HUES6 (cell line): ENCODE measurements around the gene CDR2.

Source experiments
- H3K27ac ChIP-seq: 2 replicates; pipeline ENCODE4 v1.7.0; 2013; ENCODE audit warnings: low read depth, mild to moderate bottlenecking, low read length, inconsistent platforms
- H3K27me3 ChIP-seq: 2 replicates; pipeline ENCODE4 v1.6.1; 2013; ENCODE audit warnings: low read length; ENCODE audit not compliant: control insufficient read depth, insufficient read depth
- H3K36me3 ChIP-seq: 2 replicates; pipeline ENCODE4 v1.6.1; 2013; ENCODE audit warnings: low read length; ENCODE audit not compliant: control insufficient read depth, insufficient read depth
- H3K4me1 ChIP-seq: 2 replicates; pipeline ENCODE4 v1.6.1; 2013; ENCODE audit warnings: low read length; ENCODE audit not compliant: control insufficient read depth, insufficient read depth
- H3K4me3 ChIP-seq: 2 replicates; pipeline ENCODE4 v1.5.1; 2013; ENCODE audit warnings: low read depth, low read length
- H3K9ac ChIP-seq: one replicate; pipeline ENCODE4 v1.6.1; 2013; ENCODE audit warnings: mild to moderate bottlenecking, low read length
- H3K9me3 ChIP-seq: 2 replicates; pipeline ENCODE4 v1.6.1; 2013; ENCODE audit warnings: low read depth, low read length; ENCODE audit not compliant: control insufficient read depth, insufficient read depth

Gene CDR2

GRCh38 chr16:22300427-22301071 lies 73.9 kb downstream of the CDR2 start:
- H3K9ac ChIP-seq, result no peak overlapping the region
- H3K27ac ChIP-seq, result no peak overlapping the region
- peaks cover 37% of the 10 kb centered on the region for H3K36me3 ChIP-seq
- no peak overlapping the region for H3K4me3 ChIP-seq
- no peaks in the 10 kb centered on the region for H3K9me3 ChIP-seq
- no peaks in the 10 kb centered on the region for H3K27me3 ChIP-seq
- H3K4me1 ChIP-seq, result no peaks in the 10 kb centered on the region

- Histone ChIP-seq H3K9ac (no peak overlapping the region), H3K36me3 (peaks cover 22% of the 10 kb centered on the region), H3K4me1 (no peaks in the 10 kb centered on the region), H3K27ac (no peak overlapping the region), H3K9me3 (no peaks in the 10 kb centered on the region), H3K27me3 (no peaks in the 10 kb centered on the region), H3K4me3 (no peak overlapping the region)
Observed at GRCh38 chr16:22299036-22299435, 75.4 kb downstream of the CDR2 start.

GRCh38 chr16:22297871-22298733 lies 76.3 kb downstream of the CDR2 start:
- H3K27me3 ChIP-seq, result no peaks in the 10 kb centered on the region
- peak overlapping the region; percentile 92 for H3K9ac ChIP-seq
- H3K27ac ChIP-seq, result peak overlapping the region; percentile 90
- peak overlapping the region; percentile 88 for H3K4me3 ChIP-seq
- H3K4me1 ChIP-seq, result no peaks in the 10 kb centered on the region
- H3K9me3 ChIP-seq, result no peaks in the 10 kb centered on the region
- H3K36me3 ChIP-seq, result peaks cover 16% of the 10 kb centered on the region

DNA sequence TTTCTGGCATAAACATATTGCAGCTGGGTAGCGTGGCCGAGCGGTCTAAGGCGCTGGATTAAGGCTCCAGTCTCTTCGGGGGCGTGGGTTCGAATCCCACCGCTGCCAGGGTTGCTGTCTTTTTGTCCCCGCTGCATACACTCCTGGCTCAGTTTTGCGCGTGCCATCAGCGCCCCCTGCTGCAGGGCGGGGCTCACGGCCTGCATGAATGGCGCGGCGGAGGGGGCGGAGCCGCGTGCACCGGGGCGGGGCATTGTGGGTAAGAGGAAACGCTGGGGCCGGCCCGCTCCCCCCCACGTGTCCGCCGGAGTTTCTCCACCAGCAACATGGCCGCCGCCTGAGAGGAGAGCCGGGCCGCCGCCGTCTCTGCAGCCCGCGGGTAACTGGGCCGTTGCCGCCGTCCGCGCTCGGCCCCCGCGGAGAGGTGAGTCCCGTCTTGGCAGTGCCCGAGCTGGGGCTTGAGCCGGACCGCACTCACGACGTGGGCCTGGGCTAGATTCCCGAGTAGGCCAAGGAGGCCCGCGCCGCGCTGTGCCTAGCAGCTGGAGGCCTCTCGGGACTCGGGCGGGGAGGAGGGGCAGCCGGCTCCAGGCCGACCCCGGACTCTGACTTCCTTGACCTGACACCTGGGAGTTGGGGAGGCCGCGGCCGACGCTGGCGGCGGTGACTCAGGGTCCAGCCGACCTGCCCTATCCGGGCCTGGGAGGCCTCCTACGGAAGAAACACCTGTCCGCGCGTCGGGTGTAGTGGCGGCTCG lies 77.1 kb downstream of the CDR2 start, which contains the start of gene POLR3E:
TSS of gene POLR3E (plus strand) at position 296 of the 757 bp plus-strand sequence. CDS start 5,560 bp downstream, outside the sequence.
- H3K36me3 ChIP-seq, result peaks cover 8% of the 10 kb centered on the region
- peak within 1 kb of the TSS; percentile 92 for H3K9ac ChIP-seq
- H3K4me3 ChIP-seq, result peak within 1 kb of the TSS; percentile 88
- H3K9me3 ChIP-seq, result no peaks in the 10 kb centered on the region
- H3K27me3 ChIP-seq, result no peaks in the 10 kb centered on the region
- H3K27ac ChIP-seq, result peak within 1 kb of the TSS; percentile 90
- H3K4me1 ChIP-seq, result 0 out of 2 replicates have a peak, but pooled peaks cover 4% of the 10 kb centered on the region

DNA sequence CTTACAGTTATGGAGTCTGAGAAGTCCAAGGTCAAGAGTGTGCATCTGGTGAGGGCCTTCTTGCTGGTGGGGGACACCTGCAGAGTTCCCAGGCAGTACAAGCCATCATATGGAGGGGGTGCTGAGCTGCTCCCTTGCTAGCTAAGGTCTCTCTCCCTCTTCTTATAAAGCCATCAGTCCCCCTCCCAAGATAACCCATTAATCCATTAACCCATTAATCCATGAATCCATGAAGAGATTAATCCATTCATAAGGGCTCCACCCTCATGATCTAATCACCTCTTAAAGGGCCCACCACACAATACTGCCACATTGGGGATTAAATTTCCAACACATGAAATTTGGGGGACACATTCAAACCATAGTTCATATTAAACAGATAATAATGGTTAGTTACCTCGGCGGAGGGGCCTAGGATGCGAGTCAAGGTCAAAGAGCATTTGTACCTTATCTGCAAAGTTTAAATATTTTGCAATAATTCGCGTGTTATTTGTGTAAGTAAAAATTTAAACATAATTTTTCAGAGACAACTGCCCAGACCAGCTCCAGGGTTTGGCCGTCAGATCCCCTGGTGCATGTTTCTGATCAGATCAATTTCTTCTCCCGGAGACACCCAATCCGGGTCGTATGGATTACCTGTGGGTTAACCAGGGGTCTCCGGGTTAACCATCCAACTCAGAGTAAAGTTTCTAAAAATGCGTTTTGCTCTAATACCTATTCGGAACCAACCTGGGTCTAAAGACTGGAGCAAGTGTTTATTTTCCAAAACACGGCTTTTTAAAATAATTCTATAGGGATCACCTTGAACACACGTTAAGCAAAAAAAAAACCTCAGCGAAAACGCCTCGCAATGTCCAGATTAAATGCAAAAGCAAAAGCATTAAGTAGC lies 78.0 kb downstream of the CDR2 start:
- Histone ChIP-seq H3K36me3 (0 out of 2 replicates have a peak, but pooled peaks cover 3% of the 10 kb centered on the region), H3K27ac (no peak overlapping the region), H3K9ac (peak overlapping the region; percentile 40), H3K4me1 (0 out of 2 replicates have a peak, but pooled peaks cover 11% of the 10 kb centered on the region), H3K4me3 (peak overlapping the region; percentile 75), H3K9me3 (no peaks in the 10 kb centered on the region), H3K27me3 (no peaks in the 10 kb centered on the region)
